HG02852 (cell line): ENCODE results near the gene DTD1.
"Not testable (repeated sequence)": the region's sequence is repeated elsewhere in the genome, so short reads cannot be mapped to it uniquely, and the experiment has no call there.

Experiments used
- ATAC-seq: cut with Tn5 transposase; IDR thresholded peaks from one replicate; pipeline ENCODE4 v1.9.1; 2021; ENCODE audit warnings: mild to moderate bottlenecking, moderate library complexity; ENCODE audit not compliant: unreplicated experiment

DTD1 gene

DNA sequence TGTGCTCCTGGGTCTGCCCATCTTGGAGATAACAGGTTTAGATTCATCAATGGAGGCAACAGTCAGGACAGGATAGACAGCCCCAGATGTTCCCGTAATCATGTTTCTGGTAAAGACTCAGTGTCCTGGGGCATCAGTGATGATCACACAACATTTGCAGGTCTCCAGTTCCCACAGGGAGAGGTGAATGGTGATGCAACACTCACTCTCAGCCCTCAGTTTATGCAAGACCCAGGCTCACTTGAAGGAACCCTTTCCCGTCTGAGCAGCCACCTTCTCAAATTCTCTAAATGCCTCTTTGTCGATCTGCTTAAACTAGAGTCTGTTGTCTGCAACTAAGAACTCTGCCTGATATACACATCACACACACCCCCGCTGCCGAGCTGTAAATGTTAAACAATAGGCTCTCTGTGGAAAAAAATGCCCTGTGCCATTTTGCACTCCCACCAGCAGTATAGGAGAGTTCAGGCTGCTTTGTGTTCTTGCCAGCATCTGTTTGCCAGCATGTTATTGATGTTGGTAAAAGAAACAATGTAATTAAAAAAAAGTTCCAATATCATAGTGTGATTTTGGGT lies 195.6 kb downstream of the DTD1 start:
- no peak for ATAC-seq

DNA sequence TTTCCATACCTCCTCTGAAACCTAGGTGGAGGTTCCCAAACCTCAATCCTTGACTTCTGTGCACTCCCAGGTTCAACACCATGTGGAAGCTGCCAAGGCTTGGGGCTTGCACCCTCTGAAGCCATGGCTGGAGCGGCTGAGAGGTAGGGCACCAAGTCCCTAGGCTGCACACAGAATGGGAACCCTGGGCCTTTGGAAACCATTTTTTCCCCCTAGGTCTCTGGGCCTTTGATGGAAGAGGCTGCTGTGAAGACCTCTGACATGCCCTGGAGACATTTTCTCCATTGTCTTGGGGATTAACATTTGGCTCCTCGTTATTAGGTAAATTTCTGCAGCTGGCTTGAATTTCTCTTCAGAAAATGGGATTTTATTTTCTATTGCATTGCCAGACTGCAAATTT lies 199.2 kb downstream of the DTD1 start:
- ATAC-seq: not testable (repeated sequence)

DNA sequence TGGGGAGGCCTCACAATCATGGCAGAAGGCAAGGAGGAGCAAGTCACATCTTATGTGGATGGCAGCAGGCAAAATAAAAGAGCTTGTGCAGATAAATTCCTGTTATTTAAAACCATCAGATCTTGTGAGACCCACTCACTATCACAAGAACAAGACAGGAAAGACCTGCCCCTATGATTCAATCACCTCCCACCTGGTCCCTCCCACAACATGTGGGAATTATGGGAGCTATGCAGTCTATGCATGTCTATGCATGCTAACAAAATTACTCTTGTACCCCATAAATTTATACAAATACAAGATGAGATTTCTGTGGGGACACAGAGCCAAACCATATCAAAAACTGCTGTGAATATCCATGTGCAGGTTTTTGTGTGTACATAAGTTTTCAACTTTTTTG lies 200.2 kb downstream of the DTD1 start:
- no peak for ATAC-seq

DNA sequence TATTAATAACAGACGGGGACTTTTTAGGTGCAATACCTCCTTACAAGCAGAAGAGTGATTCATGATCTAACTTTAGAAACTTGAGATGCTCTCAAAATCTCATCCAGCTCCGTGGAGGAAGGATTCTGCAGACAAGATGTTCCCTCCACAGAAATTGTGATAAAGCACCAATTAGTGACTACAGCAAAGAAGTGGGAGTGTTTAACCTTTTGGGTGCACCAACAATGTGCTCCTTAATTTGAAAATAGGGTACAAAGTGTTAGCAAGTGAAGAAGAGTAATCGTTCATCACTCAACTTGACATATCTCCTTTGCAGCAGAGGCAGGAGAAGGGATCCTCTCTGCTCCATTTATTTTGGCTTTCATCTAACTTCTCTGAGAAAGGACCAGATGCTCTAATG lies 202.9 kb downstream of the DTD1 start:
- ATAC-seq: no peak

DNA sequence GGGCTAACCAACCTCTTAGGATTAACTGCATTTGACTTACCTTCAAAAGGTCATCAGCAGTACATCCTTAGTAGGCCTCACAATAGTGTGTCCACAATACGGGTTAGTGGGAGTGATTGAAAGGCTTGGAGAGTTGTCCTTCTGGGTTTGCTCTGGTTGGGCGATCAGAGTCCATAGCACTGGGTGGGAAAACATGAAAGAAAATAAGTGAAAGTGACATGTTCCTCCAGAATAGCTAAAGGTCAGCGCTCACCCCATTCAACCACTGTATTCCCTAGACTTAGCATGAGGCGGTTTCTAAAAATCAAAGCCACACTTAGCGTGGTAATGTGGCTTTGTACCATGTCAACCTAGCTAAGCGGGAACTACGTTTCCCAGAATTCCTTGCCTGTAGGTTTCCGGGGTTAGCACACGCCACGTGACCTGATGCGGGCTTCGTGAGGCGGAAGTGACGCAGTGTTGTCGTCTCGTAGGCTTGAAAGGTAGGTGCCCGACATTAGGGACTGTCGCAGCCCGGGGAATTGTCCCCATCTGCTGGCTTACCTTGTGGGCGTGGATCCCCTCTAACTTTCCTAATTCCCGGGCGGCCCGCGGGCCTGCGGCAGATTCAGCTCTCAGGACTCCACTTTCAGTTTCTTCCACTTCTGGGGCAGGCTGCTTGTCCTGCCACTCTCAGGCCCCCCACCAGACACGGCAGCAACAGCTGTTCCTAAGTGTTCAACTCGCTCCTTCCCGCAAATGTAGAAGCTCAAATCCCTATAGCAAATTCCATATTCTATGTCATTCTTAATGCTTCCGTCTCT lies 206.0 kb downstream of the DTD1 start:
- peak; percentile 99 for ATAC-seq

DNA sequence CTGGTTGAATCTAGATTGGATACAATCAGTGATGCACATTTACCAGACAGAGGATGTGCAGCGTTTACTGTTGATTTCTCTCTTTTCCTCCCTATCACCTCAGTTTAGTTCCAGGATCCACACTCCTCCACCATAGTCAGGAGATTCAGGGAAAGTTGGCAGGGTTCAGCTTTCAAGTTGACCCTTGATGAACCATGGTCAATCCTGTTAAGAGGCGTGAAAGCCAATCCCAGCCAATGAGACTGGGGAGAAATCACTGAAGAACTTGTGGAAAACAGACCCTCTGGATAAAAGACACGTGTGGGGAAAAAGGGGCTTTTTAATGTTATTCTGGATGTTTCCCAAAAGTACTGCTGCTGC lies 206.6 kb downstream of the DTD1 start:
- no peak for ATAC-seq

DNA sequence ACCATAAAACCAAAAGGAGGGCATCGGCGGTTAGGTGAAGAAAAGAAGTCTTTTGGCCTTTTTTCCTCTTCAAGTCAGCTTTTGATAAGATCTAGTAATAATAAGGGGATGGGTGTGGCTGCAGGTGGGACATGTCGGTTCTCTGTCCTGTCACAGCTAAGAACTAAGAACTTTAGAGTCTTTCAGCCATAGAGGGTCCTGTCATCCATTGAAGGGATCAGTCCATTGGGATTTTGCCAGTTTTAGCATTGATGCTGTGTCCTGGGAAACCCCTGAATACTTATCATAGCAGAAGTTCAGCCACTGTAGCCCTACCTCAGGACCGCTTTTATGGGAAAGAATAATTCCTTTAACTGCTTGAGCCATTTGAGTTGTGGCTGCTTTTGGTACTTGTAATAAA lies 207.5 kb downstream of the DTD1 start:
- no peak for ATAC-seq

DNA sequence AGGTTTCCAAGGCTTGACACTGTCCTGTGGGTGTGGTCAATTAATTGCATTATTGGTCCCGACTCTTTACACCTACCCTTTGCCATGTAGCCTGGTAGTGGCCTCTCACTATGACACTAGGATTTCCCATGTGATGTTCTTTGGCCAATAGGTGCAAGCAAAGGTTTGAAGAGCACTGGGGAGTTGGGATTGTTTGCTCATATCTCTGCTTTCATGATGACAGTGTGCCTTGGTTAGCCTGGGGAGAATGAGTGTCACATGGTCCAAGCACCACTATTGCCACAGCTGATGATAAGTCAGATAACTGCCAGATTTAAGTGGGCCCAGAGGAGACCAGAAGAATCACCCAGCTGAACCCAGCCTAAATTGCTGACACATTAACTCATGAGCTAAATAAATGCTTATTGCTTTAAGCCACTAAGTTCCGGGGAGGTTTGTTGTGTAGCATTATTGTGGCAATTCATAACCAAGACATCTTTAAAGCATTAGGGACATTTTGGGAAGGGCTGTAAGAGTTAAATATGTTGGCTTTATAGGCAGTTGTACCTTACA lies 208.5 kb downstream of the DTD1 start:
- ATAC-seq: no peak

DNA sequence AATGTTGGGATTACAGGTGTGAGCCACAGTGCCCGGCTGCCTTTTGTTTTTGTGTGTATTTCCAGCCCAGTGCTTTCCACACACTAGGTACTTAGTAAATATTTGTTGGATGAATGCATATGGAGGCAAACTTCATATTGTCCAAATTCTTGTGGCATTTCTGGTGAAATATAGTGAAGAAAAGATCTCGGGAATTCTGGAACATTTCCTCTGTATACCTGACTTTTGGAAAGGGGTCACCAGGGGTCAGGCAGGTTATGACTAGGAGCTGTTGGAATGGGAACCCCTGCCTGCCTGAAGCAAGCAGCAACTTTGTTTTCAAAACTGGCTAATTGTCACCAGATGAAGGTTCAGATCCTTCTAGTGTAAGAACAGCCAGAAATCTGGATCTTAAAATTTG lies 213.7 kb downstream of the DTD1 start:
- ATAC-seq: no peak

DNA sequence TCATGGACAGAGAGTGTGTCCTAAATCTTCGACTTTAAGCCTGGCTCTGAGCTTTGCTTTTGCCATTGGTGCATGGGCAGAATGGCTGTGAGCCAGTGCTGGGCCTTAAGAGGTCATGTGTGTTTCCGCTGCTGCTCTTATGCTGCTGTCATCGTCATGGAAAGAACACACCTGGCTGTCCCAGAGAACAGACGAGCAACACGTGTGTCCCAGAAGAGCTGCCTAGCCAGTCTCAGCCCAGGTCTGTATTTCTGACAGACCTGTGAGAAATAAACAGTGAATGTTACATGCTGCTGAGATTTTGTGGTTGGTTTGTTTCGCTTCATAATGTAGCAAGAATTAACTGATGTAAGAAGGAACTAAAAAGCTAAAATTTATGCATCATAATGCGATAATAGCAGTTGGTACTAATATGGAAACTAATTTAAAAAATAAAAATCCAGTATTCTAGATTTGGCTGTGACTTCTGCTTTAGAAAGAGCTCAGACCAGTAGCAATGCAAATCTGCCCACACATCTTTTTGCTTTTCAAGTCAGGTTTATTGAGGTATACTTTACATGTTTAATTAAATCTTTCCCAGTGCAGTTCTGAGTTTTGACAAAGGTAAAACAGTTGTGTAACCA lies 214.3 kb downstream of the DTD1 start:
- peak; percentile 73 for ATAC-seq

DNA sequence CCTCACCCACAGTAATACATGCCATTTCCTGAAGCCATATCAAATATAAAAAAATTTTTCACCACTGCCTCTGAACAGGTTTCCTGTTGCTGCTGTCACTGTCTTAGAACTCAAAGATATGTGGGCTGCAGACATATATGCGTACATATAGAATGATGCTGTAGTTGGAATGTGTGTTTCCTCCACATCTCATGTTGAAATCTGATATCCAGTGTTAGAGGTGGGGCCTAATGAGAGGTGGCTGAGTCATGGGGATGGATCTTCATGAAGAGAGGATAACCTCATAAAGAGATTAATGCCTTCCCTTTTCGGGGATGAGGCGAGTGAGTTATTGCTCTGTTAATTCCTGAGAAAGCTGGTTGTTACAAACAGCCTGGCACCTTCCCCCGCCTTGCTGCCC lies 218.0 kb downstream of the DTD1 start:
- ATAC-seq: no peak

DNA sequence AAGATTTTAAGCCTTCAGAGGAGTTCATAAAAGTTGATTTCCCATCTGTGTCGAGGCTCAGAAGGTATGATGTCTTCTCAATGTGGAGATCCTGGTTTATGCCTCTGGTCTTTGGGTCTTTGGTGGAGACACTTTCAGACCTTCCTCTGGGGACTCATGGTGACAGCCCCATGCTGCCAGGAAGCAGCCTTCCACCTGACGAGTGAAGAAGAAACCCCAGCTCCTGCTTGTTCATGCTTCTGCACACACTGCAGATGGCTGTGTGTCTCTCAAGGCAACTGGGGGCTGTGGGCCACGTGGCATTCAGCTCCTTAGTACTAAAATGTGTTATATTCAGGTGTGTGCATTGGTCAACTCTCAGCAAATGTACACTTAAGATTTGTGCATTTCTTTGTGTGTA lies 220.9 kb downstream of the DTD1 start:
- ATAC-seq: no peak

DNA sequence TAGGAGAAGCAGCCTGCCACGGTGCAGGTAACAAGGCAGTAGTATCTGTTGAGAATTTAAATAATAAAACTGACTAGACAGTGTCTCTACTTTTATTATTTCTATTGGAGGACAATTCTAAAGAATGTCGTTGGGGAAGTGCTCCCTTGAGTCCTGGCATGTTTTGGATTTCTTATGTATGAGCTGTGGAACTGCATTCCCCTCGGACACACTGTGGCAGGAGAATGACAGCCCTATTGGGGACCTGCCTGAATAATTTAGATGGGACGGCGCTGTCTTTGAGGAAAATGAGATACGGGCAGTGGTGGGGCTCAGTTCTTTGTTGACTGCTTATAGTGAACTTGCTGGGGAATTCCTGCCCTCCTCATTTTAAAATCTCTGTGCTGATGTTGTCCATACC lies 223.3 kb downstream of the DTD1 start:
- ATAC-seq: no peak

DNA sequence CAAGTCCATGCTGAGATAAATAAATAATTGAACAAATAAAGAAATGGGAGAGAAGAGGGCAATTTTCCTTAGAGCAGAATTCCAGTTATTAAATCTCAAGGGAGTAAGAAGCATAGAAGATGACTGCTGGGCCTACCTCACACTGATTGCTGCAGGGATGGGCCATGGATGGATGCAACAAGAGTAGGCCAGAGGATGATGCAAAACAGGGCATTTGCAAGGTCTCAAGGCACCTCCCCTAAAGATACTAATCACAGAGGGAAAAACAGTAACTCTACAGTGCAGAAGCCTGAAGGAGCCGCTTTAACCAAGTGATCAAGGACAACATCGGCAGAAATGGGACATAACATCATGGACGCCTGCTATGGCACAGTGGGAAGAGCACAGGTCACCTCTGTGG lies 224.1 kb downstream of the DTD1 start:
- no peak for ATAC-seq

DNA sequence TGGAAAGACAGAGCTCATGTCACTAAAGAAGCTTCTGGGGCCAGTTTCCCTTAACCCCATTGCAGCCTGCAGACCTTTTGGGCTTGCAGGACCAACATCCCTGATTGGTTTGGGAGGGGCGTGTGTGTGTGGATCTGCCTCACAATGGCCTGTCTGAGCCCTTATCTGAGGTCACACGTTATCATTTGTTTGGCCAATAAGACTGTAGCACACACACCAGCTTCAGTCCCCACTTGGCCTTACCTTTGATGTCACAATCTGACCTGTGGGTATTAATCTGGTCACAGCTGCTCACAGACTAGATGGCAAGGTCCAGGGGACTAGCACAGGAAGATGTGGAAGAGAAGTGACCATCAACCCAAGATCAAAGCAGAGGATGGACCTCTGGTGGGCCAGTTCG lies 225.6 kb downstream of the DTD1 start, which contains the start of gene SCP2D1:
TSS of gene SCP2D1 (plus strand) at position 301 of the 400 bp plus-strand sequence. CDS start at position 334, 33 bp downstream.
- ATAC-seq: no peak

DNA sequence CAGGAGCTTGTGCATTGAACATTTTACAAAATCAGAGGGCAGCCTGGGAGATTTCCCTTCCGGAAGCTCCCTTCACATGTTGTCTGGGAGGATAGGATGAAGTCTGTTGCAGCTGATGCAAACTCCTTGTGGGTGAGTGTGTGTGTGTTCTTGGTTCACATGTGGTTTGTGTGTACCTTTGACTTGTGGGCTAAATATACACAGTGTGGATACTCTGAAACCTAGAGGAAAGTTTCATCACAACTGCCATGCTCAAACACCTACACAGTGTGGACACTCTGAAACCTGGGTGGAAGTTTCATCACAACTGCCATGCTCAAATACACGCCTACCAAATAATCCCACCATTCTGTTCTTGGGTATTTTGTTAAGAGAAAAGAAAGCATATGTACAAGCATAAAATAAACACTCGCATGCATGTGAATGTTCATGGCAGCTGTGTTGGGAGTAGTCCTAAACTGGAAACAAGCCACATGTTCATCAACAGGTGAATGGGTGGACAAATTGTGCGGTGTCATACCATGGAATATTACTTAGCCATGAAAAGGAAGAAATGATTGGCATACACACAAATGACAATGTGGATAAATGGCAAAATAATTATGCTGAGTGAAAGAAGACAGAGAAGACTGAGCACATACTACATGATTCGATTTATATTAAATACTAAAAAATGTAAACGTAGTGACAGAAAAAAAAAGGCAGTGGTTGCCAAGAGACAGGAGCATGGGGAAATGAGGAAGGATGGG lies 227.5 kb downstream of the DTD1 start:
- ATAC-seq: no peak
